ENCODE results near the gene ENTPD2. TPM values are rescaled to one million over a fixed set of nuclear protein-coding genes. Genes with fewer than 3 reads are reported as not detected.

Gene ENTPD2
- total and polyA plus RNA-seq, 10 of the 15 experiments (the other 5 are each of a cell fraction or from before 2014, with no cell fraction given), result 0.15 to 1.8 (median 0.65) TPM; not detected in 2

DNA sequence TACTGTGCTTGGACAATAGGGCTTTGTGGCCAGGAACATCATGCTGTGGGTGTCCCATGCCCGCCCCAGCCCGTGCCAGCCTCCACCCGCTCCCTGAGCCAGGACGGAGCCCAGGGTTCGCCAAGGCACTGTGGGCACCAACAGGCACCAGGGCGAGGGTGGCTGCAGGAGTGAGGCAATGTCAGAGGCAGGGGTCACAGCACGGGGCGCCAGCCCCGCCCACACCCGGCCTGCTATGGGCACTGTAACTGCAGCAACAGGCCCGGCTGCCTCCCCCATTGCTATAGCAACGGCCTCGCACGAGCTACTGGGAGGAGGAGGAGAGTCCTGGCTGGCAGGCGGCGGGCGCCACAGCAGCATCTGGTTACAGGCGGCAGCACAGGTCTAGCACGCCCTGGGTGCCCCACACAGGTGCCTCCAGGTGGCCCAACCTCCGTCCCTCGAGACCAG is 28.3 kb downstream of the ENTPD2 start:
- H3K4me3 ChIP-seq, result no peak overlapping the region
- no peaks in the 10 kb centered on the region for H3K79me2 ChIP-seq (ENCODE audit: control insufficient read depth, insufficient read depth, low read length)
- no peak overlapping the region for H3K4me2 ChIP-seq (ENCODE audit: control insufficient read depth, insufficient read depth)
- intact Hi-C loops (cut with micrococcal nuclease; ENCODE audit: unreplicated experiment) (no loop called here), in situ Hi-C loops (cut with MboI) (no loop called here)
- H3K4me1 ChIP-seq (ENCODE audit: control insufficient read depth, insufficient read depth, low read length), result peaks cover 20% of the 10 kb centered on the region
- DNase-seq (ENCODE audit: low read depth, low spot score), result no peak
- BruUV-seq (replicated peaks), result no TSS peak
- peaks cover 0 to 2% of the 10 kb centered on the region in 2 experiments; a peak in 2 of 4 replicates for H3K27me3 ChIP-seq (replicated peaks in 1 of 2; ENCODE audit: control insufficient read depth in 2 of 2, insufficient read depth in 2 of 2, low read length in 1 of 2)
- ChIA-PET SMC1A (ENCODE audit: uncharacterized antibody, unreplicated experiment) (interaction anchor here (1.8 kb wide), 1 partner anchor 77 kb away, joined by 6 read pairs; no protein-coding TSS in a partner anchor), RAD21 (ENCODE audit: unreplicated experiment) (interaction anchor here (1.7 kb wide), 1 partner anchor 10 kb away, joined by 6 read pairs; no protein-coding TSS in a partner anchor), CTCF (interaction anchor here (1.1 to 2.9 kb wide), 6 partner anchors 10 to 237 kb away, joined by 3 to 19 read pairs (median 4); partner anchors contain the start of gene PAXX), POLR2A (no interaction called here)
- H3K9ac ChIP-seq (ENCODE audit: control insufficient read depth, insufficient read depth, low read length), result no peak overlapping the region
- 16% methylated on average over 21 of the region's 21 CpGs for WGBS (ENCODE audit: insufficient coverage, insufficient replicate concordance, low lambda C conversion rate, missing lambda C conversion rate)
- no peak overlapping the region for H2AFZ ChIP-seq (ENCODE audit: control insufficient read depth, low read depth, low read length)
- no peaks in the 10 kb centered on the region for H3K36me3 ChIP-seq (ENCODE audit: control insufficient read depth in 2 of 2, insufficient read depth in 2 of 2, low read length in 1 of 2)
- no peak for FAIRE-seq
- no peaks in the 10 kb centered on the region for H4K20me1 ChIP-seq (ENCODE audit: control insufficient read depth, insufficient read depth)
- H3K27ac ChIP-seq (ENCODE audit: control insufficient read depth, insufficient read depth), result no peak overlapping the region
- TF ChIP-seq BHLHE40 (IDR thresholded peaks at IDR 0.05; ENCODE audit: borderline replicate concordance in 1 of 2, low read depth in 2 of 2, low read length in 1 of 2), result peak in 1 of 2 experiments; percentile 66; a peak in 1 of 4 replicates
- TF ChIP-seq EZH2 (IDR thresholded peaks at IDR 0.05; ENCODE audit: borderline replicate concordance, control insufficient read depth, low read depth, low read length), result no peak
- no peaks in the 10 kb centered on the region for H3K9me3 ChIP-seq (replicated peaks; ENCODE audit: control insufficient read depth, insufficient read depth, low read length)
- peak; percentile 18 for ATAC-seq

DNA sequence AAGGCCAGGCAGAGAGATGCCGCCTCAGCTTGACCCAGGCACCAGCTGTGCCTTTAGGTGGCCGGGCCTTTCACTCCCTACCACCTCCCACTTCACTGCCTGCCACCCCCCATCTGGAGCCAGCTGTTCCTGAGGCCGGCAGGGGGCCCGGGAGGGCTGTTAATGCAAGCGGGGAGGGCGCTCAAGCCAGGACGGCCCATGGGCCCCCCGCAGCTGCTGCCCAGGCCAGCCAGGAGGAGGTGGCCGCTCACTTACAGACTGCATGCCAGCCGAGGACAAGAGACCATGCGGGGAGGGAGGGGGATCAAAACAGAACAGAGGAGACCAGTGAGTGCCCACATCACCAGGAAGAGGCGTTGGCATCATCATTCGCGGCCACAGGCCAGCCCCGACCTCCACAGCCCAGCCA is 30.3 kb downstream of the ENTPD2 start:
- ChIA-PET RAD21 (ENCODE audit: unreplicated experiment) (no interaction called here), CTCF (no interaction called here), SMC1A (ENCODE audit: uncharacterized antibody, unreplicated experiment) (no interaction called here), POLR2A (interaction anchor here (0.6 kb wide), 1 partner anchor 465 kb away, joined by 4 read pairs; no protein-coding TSS in a partner anchor)
- Histone ChIP-seq H3K4me3 (no peak overlapping the region), H3K27me3 (replicated peaks in 1 of 2; ENCODE audit: control insufficient read depth in 2 of 2, insufficient read depth in 2 of 2, low read length in 1 of 2) (peaks cover 0 to 2% of the 10 kb centered on the region in 2 experiments; a peak in 2 of 4 replicates), H3K27ac (ENCODE audit: control insufficient read depth, insufficient read depth) (no peak overlapping the region), H3K36me3 (ENCODE audit: control insufficient read depth in 2 of 2, insufficient read depth in 2 of 2, low read length in 1 of 2) (no peaks in the 10 kb centered on the region), H3K9me3 (replicated peaks; ENCODE audit: control insufficient read depth, insufficient read depth, low read length) (no peaks in the 10 kb centered on the region), H4K20me1 (ENCODE audit: control insufficient read depth, insufficient read depth) (no peaks in the 10 kb centered on the region), H3K4me2 (ENCODE audit: control insufficient read depth, insufficient read depth) (no peak overlapping the region), H3K4me1 (ENCODE audit: control insufficient read depth, insufficient read depth, low read length) (peaks cover 2% of the 10 kb centered on the region; the same call in 1 of the 2 replicates), H3K79me2 (ENCODE audit: control insufficient read depth, insufficient read depth, low read length) (no peaks in the 10 kb centered on the region), H2AFZ (ENCODE audit: control insufficient read depth, low read depth, low read length) (no peak overlapping the region), H3K9ac (ENCODE audit: control insufficient read depth, insufficient read depth, low read length) (no peak overlapping the region)
- in situ Hi-C loops (cut with MboI) (no loop called here), intact Hi-C loops (cut with micrococcal nuclease; ENCODE audit: unreplicated experiment) (no loop called here)
- FAIRE-seq, result no peak
- 65% methylated on average over 15 of the region's 15 CpGs for whole genome bisulfite sequencing (ENCODE audit: insufficient coverage, insufficient replicate concordance, low lambda C conversion rate, missing lambda C conversion rate)
- DNase-seq (ENCODE audit: low read depth, low spot score), result no peak
- BruUV-seq (replicated peaks), result no TSS peak
- no peak for ATAC-seq
- no peak for TF ChIP-seq CBX5 (IDR thresholded peaks at IDR 0.05; ENCODE audit: low read depth)
- TF ChIP-seq TCF7 (IDR thresholded peaks at IDR 0.05; ENCODE audit: borderline replicate concordance), result no peak
- TF ChIP-seq, protein P1, sequence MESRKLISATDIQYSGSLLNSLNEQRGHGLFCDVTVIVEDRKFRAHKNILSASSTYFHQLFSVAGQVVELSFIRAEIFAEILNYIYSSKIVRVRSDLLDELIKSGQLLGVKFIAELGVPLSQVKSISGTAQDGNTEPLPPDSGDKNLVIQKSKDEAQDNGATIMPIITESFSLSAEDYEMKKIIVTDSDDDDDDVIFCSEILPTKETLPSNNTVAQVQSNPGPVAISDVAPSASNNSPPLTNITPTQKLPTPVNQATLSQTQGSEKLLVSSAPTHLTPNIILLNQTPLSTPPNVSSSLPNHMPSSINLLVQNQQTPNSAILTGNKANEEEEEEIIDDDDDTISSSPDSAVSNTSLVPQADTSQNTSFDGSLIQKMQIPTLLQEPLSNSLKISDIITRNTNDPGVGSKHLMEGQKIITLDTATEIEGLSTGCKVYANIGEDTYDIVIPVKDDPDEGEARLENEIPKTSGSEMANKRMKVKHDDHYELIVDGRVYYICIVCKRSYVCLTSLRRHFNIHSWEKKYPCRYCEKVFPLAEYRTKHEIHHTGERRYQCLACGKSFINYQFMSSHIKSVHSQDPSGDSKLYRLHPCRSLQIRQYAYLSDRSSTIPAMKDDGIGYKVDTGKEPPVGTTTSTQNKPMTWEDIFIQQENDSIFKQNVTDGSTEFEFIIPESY (IDR thresholded peaks at IDR 0.05), result no peak
- TF ChIP-seq RAD51 (IDR thresholded peaks at IDR 0.05), result no peak
- TF ChIP-seq SMC3 (IDR thresholded peaks at IDR 0.05; ENCODE audit: borderline replicate concordance, low read length), result no peak
- TF ChIP-seq SMARCA5 (IDR thresholded peaks at IDR 0.05), result no peak
- TF ChIP-seq, protein P2, sequence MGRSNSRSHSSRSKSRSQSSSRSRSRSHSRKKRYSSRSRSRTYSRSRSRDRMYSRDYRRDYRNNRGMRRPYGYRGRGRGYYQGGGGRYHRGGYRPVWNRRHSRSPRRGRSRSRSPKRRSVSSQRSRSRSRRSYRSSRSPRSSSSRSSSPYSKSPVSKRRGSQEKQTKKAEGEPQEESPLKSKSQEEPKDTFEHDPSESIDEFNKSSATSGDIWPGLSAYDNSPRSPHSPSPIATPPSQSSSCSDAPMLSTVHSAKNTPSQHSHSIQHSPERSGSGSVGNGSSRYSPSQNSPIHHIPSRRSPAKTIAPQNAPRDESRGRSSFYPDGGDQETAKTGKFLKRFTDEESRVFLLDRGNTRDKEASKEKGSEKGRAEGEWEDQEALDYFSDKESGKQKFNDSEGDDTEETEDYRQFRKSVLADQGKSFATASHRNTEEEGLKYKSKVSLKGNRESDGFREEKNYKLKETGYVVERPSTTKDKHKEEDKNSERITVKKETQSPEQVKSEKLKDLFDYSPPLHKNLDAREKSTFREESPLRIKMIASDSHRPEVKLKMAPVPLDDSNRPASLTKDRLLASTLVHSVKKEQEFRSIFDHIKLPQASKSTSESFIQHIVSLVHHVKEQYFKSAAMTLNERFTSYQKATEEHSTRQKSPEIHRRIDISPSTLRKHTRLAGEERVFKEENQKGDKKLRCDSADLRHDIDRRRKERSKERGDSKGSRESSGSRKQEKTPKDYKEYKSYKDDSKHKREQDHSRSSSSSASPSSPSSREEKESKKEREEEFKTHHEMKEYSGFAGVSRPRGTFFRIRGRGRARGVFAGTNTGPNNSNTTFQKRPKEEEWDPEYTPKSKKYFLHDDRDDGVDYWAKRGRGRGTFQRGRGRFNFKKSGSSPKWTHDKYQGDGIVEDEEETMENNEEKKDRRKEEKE (IDR thresholded peaks at IDR 0.05), result no peak
- TF ChIP-seq ZNF384 (IDR thresholded peaks at IDR 0.05; ENCODE audit: borderline replicate concordance, low read depth, low read length), result no peak
- no peak for TF ChIP-seq HCFC1 (IDR thresholded peaks at IDR 0.05; ENCODE audit: low read length)
- TF ChIP-seq SIX5 (IDR thresholded peaks at IDR 0.05; ENCODE audit: low read depth, low read length, severe bottlenecking), result no peak
- TF ChIP-seq SPI1 (IDR thresholded peaks at IDR 0.05; ENCODE audit: borderline replicate concordance, insufficient read depth, low read depth, low read length), result no peak
